Measurements from ENCODE around the gene IL1F10. TPM values are rescaled to one million over a fixed set of nuclear protein-coding genes. Genes with fewer than 3 reads are reported as not detected.

Gene IL1F10
- total RNA-seq, 1 experiment from 2014 or later, result not detected

- H2BK15ac ChIP-seq (ENCODE audit: low read depth, low read length), result no peak overlapping the region
- no peak overlapping the region for H3K56ac ChIP-seq (ENCODE audit: insufficient read length, low read depth, low read length)
- H3K14ac ChIP-seq (ENCODE audit: insufficient read depth, low read length), result no peak overlapping the region
- H3T11ph ChIP-seq (ENCODE audit: low read length), result no peak overlapping the region
- H3K79me1 ChIP-seq (ENCODE audit: insufficient read depth, low read depth, low read length, poor library complexity, severe bottlenecking), result no peaks in the 10 kb centered on the region
- WGBS (ENCODE audit: extremely low coverage, insufficient read length, low lambda C conversion rate), result no CpG with 5 or more reads among the region's 8 CpGs
- H4K8ac ChIP-seq (replicated peaks; ENCODE audit: insufficient read length, low read depth, low read length), result no peak overlapping the region
- no peak for TF ChIP-seq CTCF (conservative IDR thresholded peaks at IDR 0.05)
- no peak overlapping the region for H4K5ac ChIP-seq (ENCODE audit: insufficient read length, low read depth, low read length)
- H2BK5ac ChIP-seq (ENCODE audit: insufficient read length, low read length), result no peak overlapping the region
- no peaks in the 10 kb centered on the region for H3K4me1 ChIP-seq (ENCODE audit: insufficient read depth, low read length)
- no peaks in the 10 kb centered on the region for H3K79me2 ChIP-seq (ENCODE audit: insufficient read depth, low read length)
- H2BK12ac ChIP-seq (ENCODE audit: insufficient read length, low read depth, low read length), result no peak overlapping the region
- no peak overlapping the region for H3K4ac ChIP-seq (ENCODE audit: low read depth, low read length)
- no peak overlapping the region for H2AFZ ChIP-seq (ENCODE audit: low read length)
- H2BK120ac ChIP-seq (ENCODE audit: low read depth, low read length, poor library complexity, severe bottlenecking), result no peak overlapping the region
- no peak overlapping the region for H2AK5ac ChIP-seq (ENCODE audit: insufficient read length, low read length)
- H3K18ac ChIP-seq (ENCODE audit: insufficient read length, low read depth, low read length), result no peak overlapping the region
- Mint-ChIP-seq H3K4me3 (no peak overlapping the region), H3K36me3 (ENCODE audit: insufficient read depth in 1 of 3, low read depth in 3 of 3) (no peaks in the 10 kb centered on the region), H3K27ac (no peak overlapping the region), H3K27me3 (ENCODE audit: low read depth) (peaks cover 34% of the 10 kb centered on the region), H3K4me1 (peaks cover 5 to 6% of the 10 kb centered on the region in 2 experiments), H3K9me3 (peaks cover 0 to 6% of the 10 kb centered on the region in 2 experiments; a peak in 1 of 5 replicates)
- no peak overlapping the region for H2BK20ac ChIP-seq (ENCODE audit: low read depth, low read length, poor library complexity, severe bottlenecking)
- no peaks in the 10 kb centered on the region for H4K20me1 ChIP-seq (ENCODE audit: control insufficient read depth, insufficient read depth, insufficient read length)
- no peaks in the 10 kb centered on the region for H3K9me3 ChIP-seq (ENCODE audit: control insufficient read depth, low read depth, low read length)
- no peak overlapping the region for H4K91ac ChIP-seq (ENCODE audit: insufficient read length, low read depth, low read length)
- H3K27ac ChIP-seq (ENCODE audit: insufficient read length, low read depth, low read length), result no peak overlapping the region
- H3K27me3 ChIP-seq (ENCODE audit: insufficient read depth, low read length), result no peaks in the 10 kb centered on the region
- no peak for DNase-seq
- no peak overlapping the region for H3K9ac ChIP-seq (ENCODE audit: extremely low read depth, insufficient read length, low read length)
- H3K23ac ChIP-seq (ENCODE audit: insufficient read length, low read depth, low read length), result no peak overlapping the region
- H3K23me2 ChIP-seq (ENCODE audit: insufficient read length, low read depth, low read length, poor library complexity, severe bottlenecking), result no peaks in the 10 kb centered on the region
- no peak overlapping the region for H3K4me2 ChIP-seq (ENCODE audit: insufficient read depth, insufficient read length, low read length)
Observed at GRCh38 chr2:113083296-113083695, 15.5 kb downstream of the IL1F10 start.
